ENCODE data around the gene TAF13.

- TF ChIP-seq POLR2AphosphoS5 (IDR thresholded peaks at IDR 0.05; ENCODE audit: borderline replicate concordance, low read depth, low read length), result no peak
- no peak for TF ChIP-seq EZH2 (IDR thresholded peaks at IDR 0.05)
- no peak for TF ChIP-seq FOXP2 (optimal IDR thresholded peaks at IDR 0.05; ENCODE audit: control extremely low read depth, extremely low read length, insufficient read depth)
Observed at GRCh38 chr1:109091078-109091838, 15.5 kb upstream of the TAF13 start.
